ENCODE data around the gene FOXP1.

The FOXP1 gene

GRCh38 chr3:71478568-71478967 is 105.0 kb downstream of the FOXP1 start:
- TF ChIP-seq CTCF (IDR thresholded peaks at IDR 0.05; ENCODE audit: insufficient read depth, low read length, poor library complexity, severe bottlenecking) (no peak), EZH2phosphoT487 (conservative IDR thresholded peaks at IDR 0.05; ENCODE audit: low read length) (no peak)
- no peaks in the 10 kb centered on the region for H3K9me3 ChIP-seq (ENCODE audit: insufficient read depth, low read length)
- no peak overlapping the region for H3K9ac ChIP-seq (ENCODE audit: low read length)
- no peaks in the 10 kb centered on the region for H3K27me3 ChIP-seq (ENCODE audit: low read length)
- no peaks in the 10 kb centered on the region for H3F3A ChIP-seq (ENCODE audit: insufficient read depth)
- H3K79me2 ChIP-seq (ENCODE audit: insufficient read depth, low read length) = no peaks in the 10 kb centered on the region
- H3K4me2 ChIP-seq (ENCODE audit: low read depth, low read length, poor library complexity, severe bottlenecking) = no peak overlapping the region
- H2AFZ ChIP-seq (ENCODE audit: low read depth, low read length, severe bottlenecking) = no peak overlapping the region
- no peaks in the 10 kb centered on the region for H3K9me2 ChIP-seq (replicated peaks; ENCODE audit: insufficient read depth, low read length)
- no peak overlapping the region for H3K27ac ChIP-seq (ENCODE audit: low read depth, low read length)
- no peaks in the 10 kb centered on the region for H4K20me1 ChIP-seq (ENCODE audit: low read depth, low read length)
- no peak overlapping the region for H3K4me3 ChIP-seq (ENCODE audit: insufficient read depth, low read length, poor library complexity, severe bottlenecking)
- no peaks in the 10 kb centered on the region for H3K36me3 ChIP-seq (ENCODE audit: low read length)

GRCh38 chr3:71476950-71477349 is 106.6 kb downstream of the FOXP1 start:
- Histone ChIP-seq H3K27me3 (ENCODE audit: low read length) (no peaks in the 10 kb centered on the region), H2AFZ (ENCODE audit: low read depth, low read length, severe bottlenecking) (no peak overlapping the region), H3K36me3 (ENCODE audit: low read length) (no peaks in the 10 kb centered on the region), H3K27ac (ENCODE audit: low read depth, low read length) (no peak overlapping the region), H3K9me2 (replicated peaks; ENCODE audit: insufficient read depth, low read length) (no peaks in the 10 kb centered on the region), H3K4me2 (ENCODE audit: low read depth, low read length, poor library complexity, severe bottlenecking) (no peak overlapping the region), H4K20me1 (ENCODE audit: low read depth, low read length) (no peaks in the 10 kb centered on the region), H3F3A (ENCODE audit: insufficient read depth) (no peaks in the 10 kb centered on the region), H3K9ac (ENCODE audit: low read length) (no peak overlapping the region), H3K79me2 (ENCODE audit: insufficient read depth, low read length) (no peaks in the 10 kb centered on the region), H3K9me3 (ENCODE audit: insufficient read depth, low read length) (no peaks in the 10 kb centered on the region), H3K4me3 (ENCODE audit: insufficient read depth, low read length, poor library complexity, severe bottlenecking) (no peak overlapping the region)
- TF ChIP-seq EZH2phosphoT487 (conservative IDR thresholded peaks at IDR 0.05; ENCODE audit: low read length) (no peak), CTCF (IDR thresholded peaks at IDR 0.05; ENCODE audit: insufficient read depth, low read length, poor library complexity, severe bottlenecking) (no peak)

- no peaks in the 10 kb centered on the region for H3K27me3 ChIP-seq (ENCODE audit: low read length)
- H4K20me1 ChIP-seq (ENCODE audit: low read depth, low read length) = no peaks in the 10 kb centered on the region
- H3K9ac ChIP-seq (ENCODE audit: low read length) = no peak overlapping the region
- no peaks in the 10 kb centered on the region for H3K79me2 ChIP-seq (ENCODE audit: insufficient read depth, low read length)
- no peaks in the 10 kb centered on the region for H3K9me3 ChIP-seq (ENCODE audit: insufficient read depth, low read length)
- H3K9me2 ChIP-seq (replicated peaks; ENCODE audit: insufficient read depth, low read length) = no peaks in the 10 kb centered on the region
- H3K4me2 ChIP-seq (ENCODE audit: low read depth, low read length, poor library complexity, severe bottlenecking) = no peak overlapping the region
- no peak for TF ChIP-seq EZH2phosphoT487 (conservative IDR thresholded peaks at IDR 0.05; ENCODE audit: low read length)
- no peak for TF ChIP-seq CTCF (IDR thresholded peaks at IDR 0.05; ENCODE audit: insufficient read depth, low read length, poor library complexity, severe bottlenecking)
- no peak overlapping the region for H3K4me3 ChIP-seq (ENCODE audit: insufficient read depth, low read length, poor library complexity, severe bottlenecking)
- no peak overlapping the region for H2AFZ ChIP-seq (ENCODE audit: low read depth, low read length, severe bottlenecking)
- no peak overlapping the region for H3K27ac ChIP-seq (ENCODE audit: low read depth, low read length)
- no peaks in the 10 kb centered on the region for H3F3A ChIP-seq (ENCODE audit: insufficient read depth)
- no peaks in the 10 kb centered on the region for H3K36me3 ChIP-seq (ENCODE audit: low read length)
Observed at GRCh38 chr3:71469138-71469435, 114.4 kb downstream of the FOXP1 start.

All from SU-DHL-6 (cell line).